ENCODE measurements around the gene LEMD2. TPM values are rescaled to one million over a fixed set of nuclear protein-coding genes. Genes with fewer than 3 reads are reported as not detected.

Gene LEMD2
- polyA plus RNA-seq, 2 of the 4 experiments (the other 2 are of a cell fraction): 43.2 to 48.8 TPM

DNA sequence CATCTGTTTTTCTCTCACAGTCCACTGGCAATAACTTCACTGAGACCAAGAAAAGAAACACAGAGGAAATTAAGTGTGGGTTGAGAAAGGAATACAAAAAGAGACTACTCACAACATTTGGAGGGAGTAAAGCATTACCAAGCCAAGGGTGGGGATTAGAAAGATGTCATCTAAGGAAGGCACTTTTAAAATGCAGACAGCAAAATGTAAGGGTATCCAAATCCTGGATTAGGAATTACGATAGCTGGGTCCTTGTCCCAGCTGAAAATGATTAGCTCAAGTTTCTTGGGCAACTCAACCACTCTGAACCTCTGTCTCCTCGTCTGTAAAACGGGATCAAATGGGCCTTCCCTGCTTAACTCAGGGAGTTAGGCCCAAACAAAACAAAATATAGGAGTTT, 2.2 kb downstream of the LEMD2 start:
- no peak for FAIRE-seq
- 89% methylated on average over 3 of the region's 3 CpGs for WGBS (ENCODE audit: missing lambda C conversion rate)
- no peak overlapping the region for H3K4me3 ChIP-seq
- peaks cover 31% of the 10 kb centered on the region for H3K4me1 ChIP-seq
- H3K27ac ChIP-seq: 0 out of 6 replicates have a peak overlapping the region, but pooled peaks of 1 of the 2 experiments have one; percentile 12
- no peaks in the 10 kb centered on the region for H3K9me3 ChIP-seq
- peak overlapping the region; percentile 90 for H3K4me2 ChIP-seq
- no peak for DNase-seq (ENCODE audit: low read depth in 1 of 2, low spot score in 1 of 2)
- POLR2A ChIA-PET: no interaction called here
- ATAC-seq: no peak
- CTCF ChIA-PET: interaction anchor here (0.5 to 3.6 kb wide), 3 partner anchors 10 to 341 kb away, joined by 3 to 16 read pairs (median 4); no protein-coding TSS in a partner anchor
- TF ChIP-seq, protein P1, sequence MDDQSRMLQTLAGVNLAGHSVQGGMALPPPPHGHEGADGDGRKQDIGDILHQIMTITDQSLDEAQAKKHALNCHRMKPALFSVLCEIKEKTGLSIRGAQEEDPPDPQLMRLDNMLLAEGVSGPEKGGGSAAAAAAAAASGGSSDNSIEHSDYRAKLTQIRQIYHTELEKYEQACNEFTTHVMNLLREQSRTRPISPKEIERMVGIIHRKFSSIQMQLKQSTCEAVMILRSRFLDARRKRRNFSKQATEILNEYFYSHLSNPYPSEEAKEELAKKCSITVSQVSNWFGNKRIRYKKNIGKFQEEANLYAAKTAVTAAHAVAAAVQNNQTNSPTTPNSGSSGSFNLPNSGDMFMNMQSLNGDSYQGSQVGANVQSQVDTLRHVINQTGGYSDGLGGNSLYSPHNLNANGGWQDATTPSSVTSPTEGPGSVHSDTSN (IDR thresholded peaks at IDR 0.05): no peak
- TF ChIP-seq ESRRA (IDR thresholded peaks at IDR 0.05; ENCODE audit: borderline replicate concordance, low read length): no peak
- no peak for TF ChIP-seq FOSB (CRISPR knock-in tag; IDR thresholded peaks at IDR 0.05)
- TF ChIP-seq HOXB13 (CRISPR knock-in tag; IDR thresholded peaks at IDR 0.05; ENCODE audit: low read depth): no peak
- no peak for TF ChIP-seq EHMT2 (IDR thresholded peaks at IDR 0.05; ENCODE audit: low read depth)
- TF ChIP-seq ZFP36 (IDR thresholded peaks at IDR 0.05; ENCODE audit: borderline replicate concordance, partially characterized antibody): no peak
- no peak for TF ChIP-seq SREBF2 (IDR thresholded peaks at IDR 0.05)
- TF ChIP-seq BHLHE40 (IDR thresholded peaks at IDR 0.05; ENCODE audit: low read depth, low read length): no peak
- TF ChIP-seq, protein P2, sequence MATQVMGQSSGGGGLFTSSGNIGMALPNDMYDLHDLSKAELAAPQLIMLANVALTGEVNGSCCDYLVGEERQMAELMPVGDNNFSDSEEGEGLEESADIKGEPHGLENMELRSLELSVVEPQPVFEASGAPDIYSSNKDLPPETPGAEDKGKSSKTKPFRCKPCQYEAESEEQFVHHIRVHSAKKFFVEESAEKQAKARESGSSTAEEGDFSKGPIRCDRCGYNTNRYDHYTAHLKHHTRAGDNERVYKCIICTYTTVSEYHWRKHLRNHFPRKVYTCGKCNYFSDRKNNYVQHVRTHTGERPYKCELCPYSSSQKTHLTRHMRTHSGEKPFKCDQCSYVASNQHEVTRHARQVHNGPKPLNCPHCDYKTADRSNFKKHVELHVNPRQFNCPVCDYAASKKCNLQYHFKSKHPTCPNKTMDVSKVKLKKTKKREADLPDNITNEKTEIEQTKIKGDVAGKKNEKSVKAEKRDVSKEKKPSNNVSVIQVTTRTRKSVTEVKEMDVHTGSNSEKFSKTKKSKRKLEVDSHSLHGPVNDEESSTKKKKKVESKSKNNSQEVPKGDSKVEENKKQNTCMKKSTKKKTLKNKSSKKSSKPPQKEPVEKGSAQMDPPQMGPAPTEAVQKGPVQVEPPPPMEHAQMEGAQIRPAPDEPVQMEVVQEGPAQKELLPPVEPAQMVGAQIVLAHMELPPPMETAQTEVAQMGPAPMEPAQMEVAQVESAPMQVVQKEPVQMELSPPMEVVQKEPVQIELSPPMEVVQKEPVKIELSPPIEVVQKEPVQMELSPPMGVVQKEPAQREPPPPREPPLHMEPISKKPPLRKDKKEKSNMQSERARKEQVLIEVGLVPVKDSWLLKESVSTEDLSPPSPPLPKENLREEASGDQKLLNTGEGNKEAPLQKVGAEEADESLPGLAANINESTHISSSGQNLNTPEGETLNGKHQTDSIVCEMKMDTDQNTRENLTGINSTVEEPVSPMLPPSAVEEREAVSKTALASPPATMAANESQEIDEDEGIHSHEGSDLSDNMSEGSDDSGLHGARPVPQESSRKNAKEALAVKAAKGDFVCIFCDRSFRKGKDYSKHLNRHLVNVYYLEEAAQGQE (IDR thresholded peaks at IDR 0.05): no peak
- no peak for TF ChIP-seq FOXS1 (CRISPR knock-in tag; IDR thresholded peaks at IDR 0.05)
- no peak for TF ChIP-seq HES2 (IDR thresholded peaks at IDR 0.05)
- TF ChIP-seq RFX5 (IDR thresholded peaks at IDR 0.05): no peak
- TF ChIP-seq HEYL (CRISPR knock-in tag; IDR thresholded peaks at IDR 0.05): no peak
- no peak for TF ChIP-seq ZSCAN20 (CRISPR knock-in tag; IDR thresholded peaks at IDR 0.05)
- TF ChIP-seq E2F6 (IDR thresholded peaks at IDR 0.05; ENCODE audit: borderline replicate concordance, low read depth): no peak
- no peak for TF ChIP-seq MAFK (IDR thresholded peaks at IDR 0.05; ENCODE audit: partially characterized antibody)
- no peak for TF ChIP-seq CBX8 (IDR thresholded peaks at IDR 0.05)

DNA sequence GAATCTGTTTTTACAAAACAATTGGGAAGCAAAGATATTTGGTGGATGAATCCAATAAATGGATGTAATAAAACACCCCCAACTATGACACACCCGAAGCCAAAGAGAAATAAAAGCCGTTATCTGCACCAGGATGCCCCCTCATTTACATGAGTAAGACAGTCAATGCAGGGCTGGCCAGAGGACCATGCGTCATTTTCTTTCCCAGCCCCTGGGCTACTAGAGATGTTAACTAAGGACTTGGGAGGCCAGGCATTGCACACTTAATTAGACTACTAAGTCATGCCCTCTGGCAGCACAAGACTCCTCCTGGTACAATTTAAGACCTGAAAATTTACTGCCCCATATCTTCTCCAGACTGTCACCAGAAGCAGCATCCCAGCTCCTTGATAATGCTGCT, 3.2 kb downstream of the LEMD2 start:
- Histone ChIP-seq H3K9me3 (no peaks in the 10 kb centered on the region), H3K4me3 (no peak overlapping the region), H3K4me2 (peak overlapping the region; percentile 90; the same call in 2 of the 3 replicates), H3K27ac (peak overlapping the region in 1 of 2 experiments; percentile 12; a peak in 1 of 6 replicates), H3K4me1 (peaks cover 41% of the 10 kb centered on the region)
- 64% methylated on average over 3 of the region's 3 CpGs for WGBS (ENCODE audit: missing lambda C conversion rate)
- DNase-seq (ENCODE audit: low read depth in 1 of 2, low spot score in 1 of 2): no peak
- no peak for ATAC-seq
- no peak for FAIRE-seq
- CTCF ChIA-PET: interaction anchor here (0.5 to 3.6 kb wide), 2 partner anchors 10 to 14 kb away, joined by 4 to 16 read pairs; no protein-coding TSS in a partner anchor
- POLR2A ChIA-PET: no interaction called here
- TF ChIP-seq NFE2L2 (conservative IDR thresholded peaks at IDR 0.05; ENCODE audit: low read length) (no peak), POLR2AphosphoS2 (conservative IDR thresholded peaks at IDR 0.05; ENCODE audit: low read length) (no peak), FOXS1 (CRISPR knock-in tag; IDR thresholded peaks at IDR 0.05) (no peak), E2F6 (IDR thresholded peaks at IDR 0.05; ENCODE audit: borderline replicate concordance, low read depth) (no peak), ESRRA (IDR thresholded peaks at IDR 0.05; ENCODE audit: borderline replicate concordance, low read length) (no peak), HES2 (IDR thresholded peaks at IDR 0.05) (no peak), MAFK (IDR thresholded peaks at IDR 0.05; ENCODE audit: partially characterized antibody) (no peak), CBX8 (IDR thresholded peaks at IDR 0.05) (no peak), POLR2A (IDR thresholded peaks at IDR 0.05; ENCODE audit: low read length) (no peak), EHF (CRISPR knock-in tag; IDR thresholded peaks at IDR 0.05) (no peak), ZFP36 (IDR thresholded peaks at IDR 0.05; ENCODE audit: borderline replicate concordance, partially characterized antibody) (no peak), KDM1A (IDR thresholded peaks at IDR 0.05; ENCODE audit: low read depth) (no peak), HOXA7 (CRISPR knock-in tag; IDR thresholded peaks at IDR 0.05) (no peak), BCL3 (IDR thresholded peaks at IDR 0.05) (no peak), ZSCAN20 (CRISPR knock-in tag; IDR thresholded peaks at IDR 0.05) (no peak), RARB (CRISPR knock-in tag; IDR thresholded peaks at IDR 0.05) (no peak), RCOR1 (IDR thresholded peaks at IDR 0.05; ENCODE audit: low read depth, low read length) (no peak)

Data from A549 (cell line).